ENCODE measurements around the gene CCNQ.

Gene CCNQ

GRCh38 chrX:153598541-153599191, at the start of gene CCNQ:
Gene CCNQ, minus strand, starts transcription at chrX:153599139. Its CDS starts 66 bp downstream, at chrX:153599073.
- DNase-seq, result no peak

- DNase-seq, result no peak
These were observed 48.8 kb upstream of the CCNQ start for GRCh38 chrX:153647461-153648357.

DNA sequence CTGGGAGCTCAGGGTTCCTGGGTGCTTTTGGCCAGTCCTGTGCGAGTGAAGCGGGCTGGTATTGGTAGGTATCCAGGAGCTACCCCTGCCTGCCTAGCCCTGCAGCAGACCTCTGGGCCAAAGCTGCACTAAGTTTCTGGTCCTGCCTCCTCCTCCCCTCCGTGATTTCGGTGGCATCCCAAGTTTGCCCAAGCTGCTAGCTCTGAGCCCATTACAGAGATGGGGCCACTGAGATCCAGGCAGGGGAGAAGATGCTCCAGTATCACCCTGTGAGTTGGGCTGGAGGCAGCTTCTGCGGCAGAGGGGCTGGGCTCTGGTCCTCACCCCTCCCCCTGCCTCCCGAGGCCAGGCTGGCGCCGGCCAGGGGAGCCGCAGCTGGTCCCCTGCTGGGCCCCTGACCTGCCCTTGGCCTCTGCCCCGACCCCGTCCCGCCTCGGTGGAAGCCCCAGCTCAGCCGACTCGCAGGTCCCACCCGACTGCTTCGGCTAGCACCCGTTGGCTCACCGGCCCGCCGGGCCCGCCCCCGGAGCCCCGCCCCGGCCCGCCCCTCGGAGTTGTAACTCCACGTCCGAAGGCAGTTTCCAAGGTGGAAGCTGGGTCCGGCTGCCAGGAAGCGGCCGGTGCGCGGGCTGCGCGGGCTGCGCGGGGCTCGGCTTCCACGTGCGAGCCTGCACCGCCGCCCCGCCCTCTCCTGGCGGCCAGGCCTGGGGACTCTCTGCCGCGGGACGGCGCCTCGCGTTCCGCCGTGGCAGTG, 47.9 kb upstream of the CCNQ start, which contains the start of gene DUSP9:
Gene DUSP9, plus strand, starts transcription at position 584 of the 754 bp plus-strand sequence. CDS start 751 bp downstream, outside the sequence.
- DNase-seq, result no peak

GRCh38 chrX:153645921-153646488, 47.1 kb upstream of the CCNQ start:
- DNase-seq, result no peak

- DNase-seq, result no peak
These were observed 46.2 kb upstream of the CCNQ start for GRCh38 chrX:153645151-153645550.

GRCh38 chrX:153644356-153645125, 45.6 kb upstream of the CCNQ start:
- DNase-seq, result no peak

- DNase-seq, result no peak
These were observed 44.8 kb upstream of the CCNQ start for GRCh38 chrX:153643431-153644351.

- DNase-seq, result no peak
These were observed 43.9 kb upstream of the CCNQ start for GRCh38 chrX:153642655-153643430.

DNA sequence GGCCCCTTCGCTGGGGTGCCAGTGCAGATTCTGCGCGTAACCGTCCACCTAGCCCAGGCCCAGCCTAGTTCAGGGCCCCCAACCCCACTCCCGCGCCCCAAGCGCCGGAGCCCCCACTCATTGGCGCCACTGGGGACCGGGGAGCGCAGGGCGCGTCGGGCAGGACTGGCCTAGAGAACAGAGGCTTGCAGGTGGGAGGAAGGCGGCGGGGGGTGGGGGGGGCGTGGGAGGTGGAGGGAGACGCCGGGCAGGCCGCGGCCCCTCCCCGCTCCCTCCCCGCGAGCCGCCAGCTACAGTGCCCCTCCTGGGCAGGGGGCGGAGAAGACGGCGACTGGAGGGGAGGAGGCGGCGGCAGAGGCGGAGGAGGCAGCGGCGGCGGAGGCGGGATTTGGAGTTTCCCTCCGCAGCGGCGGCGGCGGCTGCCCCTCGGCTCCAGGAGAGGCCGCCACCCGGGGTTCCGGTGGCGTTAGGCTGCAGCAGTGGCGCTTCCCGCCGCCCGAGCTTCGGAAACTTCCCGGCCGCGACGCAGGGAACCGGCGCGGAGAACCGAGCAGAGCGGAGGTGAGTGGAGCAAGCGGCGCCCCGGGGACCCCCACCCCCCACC, 43.2 kb upstream of the CCNQ start:
- DNase-seq, result no peak

DNA sequence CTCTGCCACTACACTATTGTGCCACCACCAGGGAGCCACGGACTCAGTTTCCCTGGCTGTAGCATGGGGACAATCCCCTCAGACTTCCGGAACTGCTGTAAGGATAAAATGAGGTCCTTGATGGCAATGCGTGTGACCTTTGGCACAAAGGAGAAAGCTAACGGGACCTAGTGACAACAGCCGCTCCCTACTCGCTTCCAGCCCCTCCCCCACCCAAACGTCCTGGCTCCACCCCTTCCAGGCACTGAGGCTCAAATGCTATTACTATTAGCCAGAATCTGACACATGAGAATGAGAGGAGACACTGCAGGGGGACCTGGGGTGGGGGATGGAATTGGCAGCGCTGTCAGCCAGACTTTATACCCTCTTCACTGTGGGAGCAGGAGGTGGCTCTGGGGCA, 42.7 kb upstream of the CCNQ start:
- DNase-seq, result no peak

GRCh38 chrX:153640736-153641575, 42.0 kb upstream of the CCNQ start:
- DNase-seq, result no peak

DNA sequence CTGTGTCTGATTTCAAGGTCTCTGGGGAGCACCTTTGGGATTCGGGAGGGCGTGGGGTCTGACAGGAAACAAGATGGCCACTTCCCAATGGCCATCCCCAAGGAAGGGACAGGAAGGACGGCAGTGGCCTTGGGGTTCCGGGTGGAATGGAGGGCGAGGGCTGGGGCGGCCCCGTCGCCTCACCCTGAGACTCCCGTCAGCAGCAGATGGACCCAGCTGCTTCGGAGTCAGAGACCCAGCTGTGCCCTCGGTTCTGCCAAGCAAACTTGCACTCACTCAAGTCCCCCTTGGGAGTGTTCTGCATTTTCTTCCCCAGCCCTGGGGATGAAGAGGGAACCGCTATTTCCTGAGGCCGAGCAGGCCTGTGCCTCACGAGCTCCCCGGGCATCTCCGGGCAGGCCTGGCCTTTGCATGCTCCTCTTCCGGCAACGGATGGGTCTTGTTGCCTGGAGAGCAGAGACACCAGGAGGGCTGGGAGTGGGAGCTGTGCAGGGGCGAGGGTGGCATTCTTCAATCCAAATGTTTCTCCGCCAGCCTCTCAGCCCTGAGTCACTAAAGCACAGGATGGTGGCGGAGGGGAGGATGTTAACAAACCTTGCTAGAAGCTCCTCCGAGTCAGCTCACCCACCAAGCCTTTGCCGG, 41.2 kb upstream of the CCNQ start:
- no peak for DNase-seq

DNA sequence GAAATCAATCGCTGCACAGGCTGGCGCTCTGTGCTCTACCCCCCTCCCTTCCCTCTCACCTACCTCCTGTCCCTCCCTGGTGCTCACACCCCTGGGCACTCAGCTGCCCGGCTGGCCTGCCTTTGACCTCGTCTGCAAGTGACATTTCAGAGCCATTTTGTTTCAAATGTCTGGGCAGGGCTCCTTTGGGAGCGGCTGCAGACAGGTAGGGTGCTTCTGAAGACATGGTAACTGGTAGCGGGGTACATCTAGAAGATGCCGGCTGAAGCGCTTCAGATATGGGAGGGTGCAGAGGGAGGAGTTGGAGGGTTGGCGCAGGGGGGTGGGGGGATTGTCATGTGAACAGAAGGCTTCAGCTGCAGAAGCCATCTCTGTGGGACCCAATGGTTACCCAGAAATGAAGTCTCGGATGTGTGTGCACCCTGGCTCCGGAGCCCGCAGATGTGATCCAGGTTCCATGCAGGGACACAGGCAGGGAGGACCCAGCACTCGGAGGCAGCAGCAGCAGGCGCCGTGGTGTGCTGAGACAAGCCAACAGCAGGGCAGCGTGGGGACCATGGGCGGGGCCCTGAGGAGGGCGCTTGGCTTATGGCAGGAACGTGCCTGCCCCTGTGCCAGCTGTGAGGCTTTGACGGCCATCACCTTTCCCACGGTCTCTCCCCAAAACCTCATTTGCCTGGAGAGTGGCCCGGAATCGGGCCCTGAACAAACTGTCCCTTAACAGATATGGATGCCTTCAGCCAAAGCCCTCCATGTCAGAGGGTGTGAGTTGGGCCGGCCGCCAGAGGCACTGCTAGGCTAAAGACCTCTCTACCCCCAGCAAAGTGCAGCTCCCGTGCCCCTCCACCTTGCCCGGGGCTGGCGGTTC, 40.5 kb upstream of the CCNQ start:
- DNase-seq, result no peak

DNA sequence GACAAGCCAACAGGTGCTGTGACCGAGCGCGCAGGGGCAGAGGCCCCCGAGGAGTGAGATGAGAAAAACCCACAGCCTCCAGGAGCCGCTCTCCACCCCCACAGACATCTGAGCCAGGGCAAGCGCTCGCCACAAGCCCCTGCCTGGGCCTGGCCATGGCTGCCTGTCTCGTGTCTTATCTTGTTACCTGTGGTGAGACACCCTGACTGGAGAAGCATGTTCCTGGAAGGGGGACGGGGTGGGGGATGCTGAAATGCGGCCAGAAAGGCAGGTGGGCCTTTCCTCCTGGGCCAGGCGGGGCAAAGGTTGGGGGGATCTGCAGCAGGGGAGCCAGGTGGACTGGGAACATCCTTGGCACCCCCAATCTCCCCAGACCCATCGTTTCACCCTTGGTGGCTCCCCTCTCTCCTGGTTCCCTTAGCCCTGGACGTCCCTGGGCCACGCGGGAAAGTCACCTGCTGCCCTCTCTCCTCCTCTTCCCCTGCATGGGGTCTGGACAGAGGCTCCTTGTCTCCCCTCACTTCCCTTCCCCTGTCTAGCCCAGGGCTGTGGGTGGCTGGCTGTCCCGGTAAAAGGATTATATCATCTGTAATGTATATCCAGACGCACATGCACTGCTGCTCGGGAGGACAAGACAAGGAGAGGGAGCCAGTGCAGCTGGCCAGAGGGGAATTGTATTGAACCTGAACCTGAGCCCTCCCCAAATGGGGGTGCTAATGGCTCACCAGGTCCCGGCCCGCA, 39.7 kb upstream of the CCNQ start:
- no peak for DNase-seq

- no peak for DNase-seq
These were observed 39.1 kb upstream of the CCNQ start for GRCh38 chrX:153638041-153638371.
